Iris pigment epithelial cell (primary cell): ENCODE data around the gene SGMS1.
A peak's percentile ranks its signal among the peaks of the same experiment; 100 is the strongest.
"Not testable (repeated sequence)": the region's sequence is repeated elsewhere in the genome, so short reads cannot be mapped to it uniquely, and the experiment has no call there.

Source experiments
- DNase-seq: peaks from one replicate; pipeline ENCODE4 v3.0.0-alpha.2; 2011; ENCODE audit warnings: low read depth

Gene SGMS1

DNA sequence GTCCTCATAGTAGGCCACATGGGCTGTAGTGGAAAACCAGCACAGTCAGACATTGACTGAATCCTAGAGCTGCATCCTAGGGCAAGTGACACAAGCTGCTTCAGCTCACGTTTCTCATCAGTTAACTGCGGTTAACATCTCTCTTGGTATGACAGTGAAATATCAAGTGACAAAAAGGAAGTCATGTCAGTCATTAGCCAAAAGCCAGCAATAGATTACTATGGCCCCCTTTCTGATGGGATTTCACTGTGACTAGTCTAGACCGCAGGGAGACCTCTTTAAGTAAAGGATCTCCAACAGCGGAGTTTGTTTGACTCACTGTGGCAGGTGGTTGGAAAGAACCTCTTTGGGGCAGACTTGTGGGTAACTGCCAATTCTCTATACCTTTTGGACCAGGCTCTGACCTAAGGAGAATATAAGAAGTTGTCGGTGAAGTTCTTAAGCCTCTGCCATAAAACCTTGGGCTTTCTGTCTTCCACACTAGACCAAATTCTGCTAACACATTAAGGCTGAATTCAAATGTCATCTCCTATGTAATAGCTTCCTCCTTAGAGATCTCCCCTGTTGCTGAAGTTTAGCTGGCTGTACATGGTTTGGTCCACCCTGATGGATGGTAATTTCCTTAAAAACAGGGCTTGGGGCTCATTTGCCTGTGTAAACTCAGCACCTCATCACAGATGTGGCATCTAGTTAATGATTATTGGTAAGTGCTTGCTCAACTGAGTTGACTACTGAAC, 115.3 kb downstream of the SGMS1 start:
- no peak for DNase-seq

GRCh38 chr10:50506861-50507573, 116.7 kb downstream of the SGMS1 start:
- no peak for DNase-seq

DNA sequence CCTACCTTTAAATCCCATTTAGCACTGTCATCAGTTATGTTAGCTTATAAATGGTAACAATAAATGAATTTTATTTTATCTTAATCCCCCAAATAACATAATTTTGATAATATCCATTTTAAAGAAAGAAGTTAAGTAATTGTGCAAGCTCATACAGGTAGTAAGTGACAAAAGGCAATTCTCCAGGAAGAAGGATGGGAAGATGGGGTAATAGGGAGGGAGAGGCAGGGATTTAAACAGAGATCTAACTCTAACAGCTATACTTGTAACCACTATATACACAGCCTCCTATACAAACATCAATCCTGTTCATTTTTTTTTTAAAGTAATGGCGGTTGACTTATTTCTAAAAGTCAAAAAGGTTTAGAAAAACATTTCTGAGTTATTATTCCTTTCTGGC, 119.4 kb downstream of the SGMS1 start:
- no peak for DNase-seq

- DNase-seq = no peak
Observed at GRCh38 chr10:50503661-50504320, 120.0 kb downstream of the SGMS1 start.

DNA sequence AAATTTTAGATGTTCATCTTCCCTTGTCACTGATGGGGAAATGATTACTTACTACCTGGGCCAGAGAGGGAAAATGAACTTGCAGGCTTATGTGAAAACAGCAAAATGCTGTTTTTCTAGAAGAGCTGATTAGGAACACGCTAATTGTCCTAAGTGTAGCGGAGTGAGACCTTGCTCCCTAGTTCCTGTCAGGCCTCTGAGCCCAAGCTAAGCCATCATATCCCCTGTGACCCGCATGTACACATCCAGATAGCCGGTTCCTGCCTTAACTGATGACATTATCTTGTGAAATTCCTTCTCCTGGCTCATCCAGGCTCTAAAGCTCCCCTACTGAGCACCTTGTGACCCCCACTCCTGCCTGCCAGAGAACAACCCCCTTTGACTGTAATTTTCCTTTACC, 120.6 kb downstream of the SGMS1 start:
- DNase-seq = not testable (repeated sequence)

GRCh38 chr10:50501924-50502452, 121.8 kb downstream of the SGMS1 start:
- no peak for DNase-seq

- peak; percentile 69 for DNase-seq
Observed at GRCh38 chr10:50501478-50501877, 122.3 kb downstream of the SGMS1 start.

DNA sequence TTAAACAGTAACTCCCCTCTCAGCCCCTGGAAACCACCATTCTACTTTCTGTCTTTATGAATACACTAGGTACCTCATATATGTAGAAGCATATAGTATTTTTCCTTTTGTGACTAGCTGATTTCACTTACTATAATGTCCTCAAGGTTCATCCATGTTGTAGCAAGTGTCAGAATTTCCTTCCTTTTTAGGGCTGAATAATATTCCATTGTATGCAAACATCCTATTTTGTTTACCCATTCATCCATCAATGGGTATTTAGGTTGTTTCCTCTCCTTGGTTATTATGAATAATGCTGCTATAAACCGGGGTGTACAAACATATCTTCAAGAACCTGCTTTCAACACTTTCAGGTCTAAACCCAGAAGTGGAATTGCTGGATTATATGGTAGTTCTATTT, 125.3 kb downstream of the SGMS1 start:
- DNase-seq = no peak

- DNase-seq = peak; percentile 88
Observed at GRCh38 chr10:50497758-50498157, 126.0 kb downstream of the SGMS1 start.

DNA sequence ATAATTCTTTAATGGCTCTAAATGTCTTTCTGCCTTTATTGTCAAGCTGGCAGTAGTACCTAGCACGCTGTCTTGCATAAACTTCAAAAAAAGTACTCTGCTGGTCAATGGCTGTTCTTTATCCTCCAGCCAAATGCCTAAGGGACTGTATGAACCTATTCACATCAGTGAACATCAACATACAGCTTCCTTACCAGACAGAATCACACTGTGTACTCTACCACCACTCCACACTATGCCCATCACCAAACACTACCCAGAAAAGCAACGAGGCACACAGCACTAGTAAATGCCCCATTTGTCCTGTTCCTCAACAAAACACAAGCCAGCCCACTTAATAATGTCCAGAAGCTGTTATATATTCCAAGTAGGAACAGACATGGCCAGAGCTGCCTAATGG, 127.5 kb downstream of the SGMS1 start:
- DNase-seq = no peak

GRCh38 chr10:50490241-50490640, 133.5 kb downstream of the SGMS1 start:
- DNase-seq = no peak

GRCh38 chr10:50484550-50484949, 139.2 kb downstream of the SGMS1 start:
- DNase-seq = not testable (repeated sequence)

DNA sequence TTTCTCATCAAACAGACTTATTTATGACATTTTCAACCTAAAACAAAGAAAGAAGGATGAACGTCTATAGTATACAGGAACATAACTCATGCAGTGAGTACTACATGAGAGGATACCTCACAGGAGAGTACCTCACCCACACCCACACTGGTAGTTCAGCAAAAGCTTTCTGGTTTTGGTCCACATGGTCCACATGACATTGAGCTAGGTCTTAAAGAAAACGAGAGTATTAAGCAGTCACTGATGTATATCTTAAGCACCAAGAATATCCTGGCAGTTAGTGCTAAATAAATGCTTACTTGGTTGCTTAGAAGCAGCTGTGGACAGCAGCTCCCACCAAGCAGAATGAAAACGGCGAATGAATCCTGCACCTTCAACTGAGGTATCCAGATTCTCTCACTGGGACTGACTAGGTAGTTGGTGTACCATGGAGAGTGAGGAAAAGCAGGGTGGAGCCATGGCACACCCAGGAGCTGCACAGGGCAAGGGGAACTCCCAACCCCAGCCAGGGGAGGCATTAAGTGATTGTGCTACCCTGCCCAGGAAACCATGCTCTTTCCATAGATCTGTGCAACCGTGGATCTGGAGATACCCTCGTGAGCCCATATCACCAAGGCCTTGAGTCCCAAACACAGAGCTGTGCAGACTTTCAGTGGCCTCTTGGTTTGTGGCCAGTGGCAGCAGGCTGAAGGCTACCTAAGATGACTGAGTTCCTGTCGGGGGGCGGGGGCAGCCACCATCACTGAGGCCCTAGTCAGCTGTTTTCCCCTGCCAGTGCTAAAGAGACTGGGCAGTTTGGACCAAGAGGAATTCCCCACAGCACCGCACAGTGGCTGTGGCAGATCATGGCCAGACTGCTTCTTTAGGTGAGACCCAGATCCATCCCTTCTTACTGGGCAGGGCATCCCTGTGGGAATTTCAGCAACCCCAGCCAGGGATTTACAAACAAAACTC, 143.4 kb downstream of the SGMS1 start:
- no peak for DNase-seq

GRCh38 chr10:50477287-50478203, 146.2 kb downstream of the SGMS1 start:
- DNase-seq = no peak

DNA sequence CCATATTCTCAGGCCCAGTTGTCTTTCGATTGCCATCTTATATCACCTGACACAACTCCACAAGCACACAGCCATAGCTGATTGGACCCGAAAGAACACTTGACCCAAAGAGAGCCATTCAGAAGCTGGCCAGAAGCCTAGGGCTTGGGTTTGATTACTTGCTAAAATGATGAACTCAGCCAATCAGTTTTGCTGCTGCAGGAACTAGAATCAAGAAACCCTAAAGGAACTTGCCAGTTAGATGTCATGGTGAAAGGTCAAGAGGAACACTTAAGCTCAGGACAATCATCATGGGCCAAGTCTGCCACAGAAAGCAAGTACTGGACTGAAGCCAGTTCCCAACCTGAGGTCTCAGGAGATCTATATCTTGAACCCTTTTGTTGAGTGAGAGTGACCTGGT, 150.0 kb downstream of the SGMS1 start:
- no peak for DNase-seq

GRCh38 chr10:50472914-50473313, 150.8 kb downstream of the SGMS1 start:
- no peak for DNase-seq

DNA sequence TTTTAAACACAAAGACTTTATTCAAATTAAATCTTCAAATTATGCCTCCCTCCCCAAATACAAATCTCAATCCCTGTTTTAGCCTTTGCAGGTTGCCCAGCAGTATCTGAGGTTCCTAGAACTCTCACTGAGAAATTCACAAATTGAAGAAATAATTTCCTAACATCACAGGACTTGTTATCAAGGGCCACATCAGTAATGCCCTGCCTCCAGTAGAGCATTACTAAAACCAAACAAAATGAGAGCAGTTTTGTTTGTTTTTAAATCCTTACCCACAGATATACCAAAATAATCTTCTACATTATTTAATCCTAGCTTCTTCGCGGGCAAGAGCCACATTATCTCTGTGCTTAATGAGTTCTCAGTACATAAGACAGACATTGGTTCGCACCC, 152.2 kb downstream of the SGMS1 start:
- DNase-seq = no peak

DNA sequence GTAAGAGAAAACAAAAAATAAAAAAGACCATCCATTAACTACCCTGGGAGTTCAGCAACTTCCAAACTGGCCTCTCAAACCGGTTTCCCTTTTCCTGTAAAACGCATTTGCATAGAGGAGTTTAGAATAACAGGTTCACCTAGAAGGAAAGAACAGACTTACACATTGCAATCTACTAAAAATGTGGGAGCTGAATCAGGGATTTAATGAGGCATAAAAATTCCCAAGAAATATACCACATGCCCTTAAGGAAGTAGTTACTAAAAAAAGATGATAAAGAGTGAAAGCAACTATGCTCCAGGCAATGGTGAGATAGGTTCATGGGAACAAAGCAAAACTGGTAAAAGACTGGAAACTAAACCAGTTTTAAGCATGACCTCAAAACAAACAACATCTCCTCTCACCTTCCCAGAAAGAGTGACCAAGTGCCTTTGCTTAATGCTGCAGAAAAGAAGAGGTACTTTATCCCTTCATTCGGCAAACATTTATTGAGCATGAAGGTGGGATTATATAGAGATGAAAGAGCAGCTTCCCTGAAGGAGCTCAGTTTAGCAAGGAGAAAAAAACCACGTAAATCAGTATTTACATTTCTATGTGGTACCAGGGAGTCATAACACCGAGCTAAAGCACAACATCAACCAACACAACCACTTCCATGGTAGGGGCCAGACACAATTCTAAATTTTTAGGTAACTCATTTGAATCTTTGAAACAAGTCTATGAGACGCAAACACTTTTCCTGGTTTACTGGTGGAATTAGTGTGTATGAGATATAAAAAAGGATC, 152.8 kb downstream of the SGMS1 start:
- DNase-seq = no peak

GRCh38 chr10:50470345-50470744, 153.4 kb downstream of the SGMS1 start:
- no peak for DNase-seq

GRCh38 chr10:50469778-50470193, 154.0 kb downstream of the SGMS1 start:
- DNase-seq = no peak
